ENCODE measurements around the gene PDK2.
A peak's percentile ranks its signal among the peaks of the same experiment; 100 is the strongest.

Gene PDK2

GRCh38 chr17:50145532-50146229, 50.5 kb downstream of the PDK2 start:
- H3K4me1 ChIP-seq (ENCODE audit: insufficient read depth, low read length) = peaks cover 56% of the 10 kb centered on the region
- no peak overlapping the region for H3K9ac ChIP-seq (ENCODE audit: low read depth, low read length)
- H4K20me1 ChIP-seq (ENCODE audit: insufficient read depth, low read length) = peaks cover 72% of the 10 kb centered on the region
- no peaks in the 10 kb centered on the region for H3K9me3 ChIP-seq (ENCODE audit: insufficient read depth, low read length, severe bottlenecking)
- no peak overlapping the region for H3K4me3 ChIP-seq (ENCODE audit: low read depth in 1 of 2, low read length in 2 of 2)
- H3K36me3 ChIP-seq (ENCODE audit: insufficient read depth, low read length) = peaks cover 58% of the 10 kb centered on the region
- no peak overlapping the region for H2AFZ ChIP-seq (ENCODE audit: low read depth, low read length)
- ATAC-seq (ENCODE audit: insufficient read depth, low read depth) (no peak), DNase-seq (no peak)
- peaks cover 46% of the 10 kb centered on the region for H3K79me2 ChIP-seq (ENCODE audit: insufficient read depth, low read length)
- H3K27me3 ChIP-seq (ENCODE audit: insufficient read depth, low read length, poor library complexity) = no peaks in the 10 kb centered on the region
- no peak overlapping the region for H3K27ac ChIP-seq (ENCODE audit: low read length)
- H3K4me2 ChIP-seq (ENCODE audit: insufficient read depth, low read length) = peak overlapping the region; percentile 88; the same call in 1 of the 2 replicates
- TF ChIP-seq, protein P1, sequence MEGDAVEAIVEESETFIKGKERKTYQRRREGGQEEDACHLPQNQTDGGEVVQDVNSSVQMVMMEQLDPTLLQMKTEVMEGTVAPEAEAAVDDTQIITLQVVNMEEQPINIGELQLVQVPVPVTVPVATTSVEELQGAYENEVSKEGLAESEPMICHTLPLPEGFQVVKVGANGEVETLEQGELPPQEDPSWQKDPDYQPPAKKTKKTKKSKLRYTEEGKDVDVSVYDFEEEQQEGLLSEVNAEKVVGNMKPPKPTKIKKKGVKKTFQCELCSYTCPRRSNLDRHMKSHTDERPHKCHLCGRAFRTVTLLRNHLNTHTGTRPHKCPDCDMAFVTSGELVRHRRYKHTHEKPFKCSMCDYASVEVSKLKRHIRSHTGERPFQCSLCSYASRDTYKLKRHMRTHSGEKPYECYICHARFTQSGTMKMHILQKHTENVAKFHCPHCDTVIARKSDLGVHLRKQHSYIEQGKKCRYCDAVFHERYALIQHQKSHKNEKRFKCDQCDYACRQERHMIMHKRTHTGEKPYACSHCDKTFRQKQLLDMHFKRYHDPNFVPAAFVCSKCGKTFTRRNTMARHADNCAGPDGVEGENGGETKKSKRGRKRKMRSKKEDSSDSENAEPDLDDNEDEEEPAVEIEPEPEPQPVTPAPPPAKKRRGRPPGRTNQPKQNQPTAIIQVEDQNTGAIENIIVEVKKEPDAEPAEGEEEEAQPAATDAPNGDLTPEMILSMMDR (IDR thresholded peaks at IDR 0.05; ENCODE audit: borderline replicate concordance, extremely low read depth, low read length, poor library complexity, severe bottlenecking) = no peak
- TF ChIP-seq EZH2 (IDR thresholded peaks at IDR 0.05; ENCODE audit: borderline replicate concordance, low read depth, low read length, severe bottlenecking) = no peak

DNA sequence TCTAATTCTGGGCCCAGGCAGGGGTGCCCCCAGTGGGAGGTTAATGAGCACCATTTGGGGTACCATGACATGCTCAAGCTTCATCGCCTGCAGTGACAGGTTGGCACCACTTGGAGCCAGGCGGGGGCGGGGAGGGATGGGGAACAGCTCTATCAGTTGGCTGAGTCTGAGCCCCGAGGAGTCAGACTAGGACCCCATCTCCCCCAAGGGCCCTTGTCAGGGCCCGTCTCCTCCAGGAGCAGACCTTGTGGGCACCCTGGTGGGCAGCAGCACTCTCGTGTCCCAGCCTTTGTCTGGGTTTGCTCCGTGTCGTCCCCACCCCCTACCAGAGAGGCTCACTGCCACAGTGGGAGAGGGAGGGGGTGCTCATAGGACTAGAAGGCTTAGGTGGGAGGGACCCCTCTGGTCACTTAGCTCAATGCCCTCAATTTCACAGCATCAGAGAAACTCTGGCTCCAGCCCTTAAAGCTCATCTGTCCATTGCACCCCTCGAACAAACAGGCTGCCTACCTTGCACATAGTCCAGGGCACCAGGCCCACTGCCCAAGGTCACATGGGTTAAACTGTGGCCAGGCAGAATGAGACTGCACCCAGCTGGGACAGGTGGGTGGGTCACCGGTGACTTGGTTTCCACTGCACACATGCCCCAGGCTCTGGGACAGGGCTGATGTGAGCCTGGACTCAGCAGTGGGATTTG, 51.2 kb downstream of the PDK2 start:
- H3K79me2 ChIP-seq (ENCODE audit: insufficient read depth, low read length) = peaks cover 46% of the 10 kb centered on the region
- peaks cover 54% of the 10 kb centered on the region for H3K4me1 ChIP-seq (ENCODE audit: insufficient read depth, low read length)
- peak overlapping the region; percentile 37; the same call in 1 of the 2 replicates for H3K27ac ChIP-seq (ENCODE audit: low read length)
- H3K9me3 ChIP-seq (ENCODE audit: insufficient read depth, low read length, severe bottlenecking) = no peaks in the 10 kb centered on the region
- H3K9ac ChIP-seq (ENCODE audit: low read depth, low read length) = peak overlapping the region; percentile 89
- peak overlapping the region in 1 of 2 experiments; percentile 72; a peak in 2 of 4 replicates for H3K4me3 ChIP-seq (ENCODE audit: low read depth in 1 of 2, low read length in 2 of 2)
- peaks cover 72% of the 10 kb centered on the region for H4K20me1 ChIP-seq (ENCODE audit: insufficient read depth, low read length)
- H3K36me3 ChIP-seq (ENCODE audit: insufficient read depth, low read length) = peaks cover 52% of the 10 kb centered on the region
- DNase-seq (no peak), ATAC-seq (ENCODE audit: insufficient read depth, low read depth) (no peak)
- peak overlapping the region; percentile 88 for H3K4me2 ChIP-seq (ENCODE audit: insufficient read depth, low read length)
- H2AFZ ChIP-seq (ENCODE audit: low read depth, low read length) = no peak overlapping the region
- no peaks in the 10 kb centered on the region for H3K27me3 ChIP-seq (ENCODE audit: insufficient read depth, low read length, poor library complexity)
- TF ChIP-seq, protein P1 (IDR thresholded peaks at IDR 0.05; ENCODE audit: borderline replicate concordance, extremely low read depth, low read length, poor library complexity, severe bottlenecking) = no peak
- TF ChIP-seq EZH2 (IDR thresholded peaks at IDR 0.05; ENCODE audit: borderline replicate concordance, low read depth, low read length, severe bottlenecking) = no peak

GRCh38 chr17:50146927-50147665, 51.9 kb downstream of the PDK2 start:
- H3K9ac ChIP-seq (ENCODE audit: low read depth, low read length) = peak overlapping the region; percentile 89
- peak overlapping the region; percentile 40 for H3K27ac ChIP-seq (ENCODE audit: low read length)
- ATAC-seq (ENCODE audit: insufficient read depth, low read depth) (no peak), DNase-seq (no peak)
- H4K20me1 ChIP-seq (ENCODE audit: insufficient read depth, low read length) = peaks cover 67% of the 10 kb centered on the region
- no peak overlapping the region for H2AFZ ChIP-seq (ENCODE audit: low read depth, low read length)
- peaks cover 57% of the 10 kb centered on the region for H3K4me1 ChIP-seq (ENCODE audit: insufficient read depth, low read length)
- H3K79me2 ChIP-seq (ENCODE audit: insufficient read depth, low read length) = peaks cover 46% of the 10 kb centered on the region
- H3K4me3 ChIP-seq (ENCODE audit: low read depth in 1 of 2, low read length in 2 of 2) = peak overlapping the region in 1 of 2 experiments; percentile 72; a peak in 2 of 4 replicates
- H3K9me3 ChIP-seq (ENCODE audit: insufficient read depth, low read length, severe bottlenecking) = no peaks in the 10 kb centered on the region
- TF ChIP-seq EZH2 (IDR thresholded peaks at IDR 0.05; ENCODE audit: borderline replicate concordance, low read depth, low read length, severe bottlenecking) = no peak
- TF ChIP-seq, protein P1 (IDR thresholded peaks at IDR 0.05; ENCODE audit: borderline replicate concordance, extremely low read depth, low read length, poor library complexity, severe bottlenecking) = no peak
- peak overlapping the region; percentile 88 for H3K4me2 ChIP-seq (ENCODE audit: insufficient read depth, low read length)
- H3K27me3 ChIP-seq (ENCODE audit: insufficient read depth, low read length, poor library complexity) = no peaks in the 10 kb centered on the region
- peaks cover 46% of the 10 kb centered on the region for H3K36me3 ChIP-seq (ENCODE audit: insufficient read depth, low read length)
